Activated CD4-positive, CD25-positive, alpha-beta regulatory T cell treated with anti-CD3 and anti-CD28 coated beads, Interleukin-2, amount 50 U/mL, for 24 hours (primary cell): ENCODE data around the gene SPIC.
"Not testable (repeated sequence)": the region's sequence is repeated elsewhere in the genome, so short reads cannot be mapped to it uniquely, and the experiment has no call there.

ENCODE experiments used
- ATAC-seq, 2 donors: fragments of 150-1000 bp; cut with Tn5 transposase; one replicate each; pipeline ENCODE4 v1.10.0; 2021; ENCODE audit warnings: mild to moderate bottlenecking in 1 of 2, moderate library complexity in 1 of 2

SPIC gene

DNA sequence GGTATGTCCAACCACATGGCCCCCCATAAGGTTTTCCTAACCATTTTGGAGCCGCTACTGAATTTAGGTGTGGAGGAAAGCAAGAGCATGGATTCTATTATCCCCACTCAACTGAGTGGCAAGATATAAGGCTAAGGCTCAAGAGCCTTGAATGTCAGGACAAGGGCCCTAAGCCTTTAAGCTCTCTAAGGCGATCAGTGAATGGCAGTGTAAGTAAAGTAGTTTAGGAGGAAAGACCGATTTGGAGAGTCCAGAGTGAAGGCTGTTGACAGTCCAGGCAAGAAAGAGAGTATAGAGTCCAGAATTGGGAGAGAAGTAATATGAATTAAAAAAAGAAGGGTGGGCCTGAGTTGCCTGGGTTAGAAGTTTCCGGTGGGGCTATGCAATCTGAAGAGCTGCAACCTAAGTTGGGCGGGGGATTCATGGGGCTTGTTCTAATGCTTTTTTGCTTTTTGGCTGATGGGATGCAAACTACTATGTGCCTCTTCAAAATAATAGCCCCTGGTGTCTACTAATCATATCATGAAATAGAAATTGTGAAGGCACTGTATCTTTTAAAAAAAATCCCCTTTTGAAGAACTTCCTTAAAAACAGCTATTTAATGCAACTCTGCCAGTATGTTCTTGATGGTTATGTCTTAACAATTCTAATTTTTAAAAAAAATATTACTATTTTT lies at the start of gene SPIC:
Gene SPIC (plus strand): TSS at position 626 of the 676 bp plus-strand sequence. CDS start 1,569 bp downstream, outside the sequence.
- no peak for ATAC-seq

GRCh38 chr12:101430456-101430855 lies 44.7 kb upstream of the SPIC start:
- no peak for ATAC-seq

GRCh38 chr12:101436136-101436535 lies 39.0 kb upstream of the SPIC start:
- no peak for ATAC-seq

GRCh38 chr12:101439236-101439635 lies 35.9 kb upstream of the SPIC start:
- ATAC-seq: no peak

- no peak for ATAC-seq
Measured at GRCh38 chr12:101441461-101442224, 33.5 kb upstream of the SPIC start.

DNA sequence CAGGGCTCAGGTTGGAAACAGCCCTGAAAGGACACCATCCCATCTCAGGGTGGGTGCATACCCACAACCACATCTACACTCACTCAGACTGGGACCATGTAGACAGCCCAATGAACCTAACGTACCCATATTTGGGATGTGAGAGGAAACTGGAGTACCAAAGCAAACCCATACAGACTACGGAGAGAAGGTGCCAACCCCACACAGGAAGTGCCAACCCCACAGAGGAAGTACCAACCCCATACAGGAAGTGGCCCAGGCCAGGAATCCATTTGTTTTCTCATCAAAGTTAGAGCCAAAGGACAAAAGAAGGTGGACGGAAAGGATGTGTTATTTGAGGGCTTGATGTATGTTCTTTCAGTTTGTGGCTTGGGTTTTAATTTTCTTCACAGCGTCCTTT lies 19.5 kb upstream of the SPIC start:
- ATAC-seq: no peak

DNA sequence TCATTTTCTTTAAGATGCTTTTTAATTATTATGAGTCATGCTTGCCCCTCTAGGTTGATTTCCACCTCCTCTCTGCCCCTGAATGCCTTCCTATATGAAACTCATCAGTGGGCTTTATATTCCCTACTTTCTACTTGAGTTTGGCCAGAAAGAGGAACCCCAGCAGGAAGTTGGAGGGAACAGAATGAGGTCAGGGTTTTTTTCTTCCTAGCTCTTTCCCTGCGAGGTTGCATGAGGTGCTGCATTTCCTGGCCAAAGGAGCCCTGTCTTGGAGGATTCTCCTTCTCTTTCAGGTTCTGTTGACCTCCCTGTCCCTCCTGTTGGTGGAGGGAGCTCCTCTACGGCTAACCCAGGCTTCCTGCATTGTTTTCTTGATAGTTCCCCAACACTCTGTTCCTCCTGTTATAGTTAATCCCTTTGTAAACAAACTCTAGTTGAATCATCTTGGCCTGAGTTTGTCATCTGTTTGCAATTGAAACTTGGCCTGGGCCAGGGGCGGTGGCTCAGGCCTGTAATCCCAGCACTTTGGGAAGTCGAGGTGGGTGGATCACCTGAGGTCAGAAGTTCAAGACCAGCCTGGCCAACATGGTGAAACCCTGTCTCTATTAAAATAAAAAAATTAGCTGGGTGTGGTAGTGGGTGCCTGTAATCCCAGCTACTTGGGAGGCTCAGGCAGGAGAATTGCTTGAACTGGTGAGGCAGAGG lies 15.3 kb upstream of the SPIC start:
- ATAC-seq: no peak

DNA sequence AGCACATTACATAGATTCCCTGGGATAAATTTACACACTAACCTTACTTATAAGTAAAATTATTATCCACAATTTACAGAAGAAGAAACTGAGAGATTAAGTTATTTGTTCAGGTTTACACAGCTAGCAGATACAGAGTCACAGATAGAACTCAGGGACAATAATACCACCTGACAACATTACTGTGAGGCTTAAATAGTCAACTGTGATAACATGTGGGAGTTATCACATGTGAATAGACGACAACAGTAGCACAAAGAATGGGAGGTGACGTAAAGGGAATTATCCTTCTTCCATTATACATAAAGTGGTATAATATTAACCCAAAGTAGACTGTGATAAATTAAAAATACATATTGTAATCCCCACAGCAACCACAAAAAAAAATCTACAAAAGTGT lies 6.2 kb upstream of the SPIC start:
- ATAC-seq: no peak

DNA sequence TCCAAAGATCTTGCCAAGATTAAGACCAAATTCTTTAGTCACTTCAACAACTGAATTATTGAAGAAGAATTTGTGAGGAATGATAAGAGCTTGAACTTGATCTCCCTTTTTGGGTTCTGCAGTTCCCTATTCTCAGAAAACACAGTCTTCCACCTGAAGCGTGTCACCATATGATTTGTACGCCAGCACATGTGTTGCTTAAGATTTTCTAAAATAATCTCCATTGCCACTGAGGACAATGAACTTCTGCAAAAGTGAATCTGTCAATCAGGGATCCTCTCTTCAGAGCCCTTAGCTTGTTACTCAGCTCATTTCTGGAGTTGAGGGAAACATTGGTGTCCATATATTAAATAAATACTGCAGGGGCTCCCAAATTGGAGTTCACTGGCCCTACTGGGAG lies 4.2 kb upstream of the SPIC start:
- ATAC-seq: no peak

- ATAC-seq: not testable (repeated sequence)
Measured at GRCh38 chr12:101471878-101472277, 3.3 kb upstream of the SPIC start.

GRCh38 chr12:101474248-101474647 lies 888 bp upstream of the SPIC start:
- ATAC-seq: no peak

DNA sequence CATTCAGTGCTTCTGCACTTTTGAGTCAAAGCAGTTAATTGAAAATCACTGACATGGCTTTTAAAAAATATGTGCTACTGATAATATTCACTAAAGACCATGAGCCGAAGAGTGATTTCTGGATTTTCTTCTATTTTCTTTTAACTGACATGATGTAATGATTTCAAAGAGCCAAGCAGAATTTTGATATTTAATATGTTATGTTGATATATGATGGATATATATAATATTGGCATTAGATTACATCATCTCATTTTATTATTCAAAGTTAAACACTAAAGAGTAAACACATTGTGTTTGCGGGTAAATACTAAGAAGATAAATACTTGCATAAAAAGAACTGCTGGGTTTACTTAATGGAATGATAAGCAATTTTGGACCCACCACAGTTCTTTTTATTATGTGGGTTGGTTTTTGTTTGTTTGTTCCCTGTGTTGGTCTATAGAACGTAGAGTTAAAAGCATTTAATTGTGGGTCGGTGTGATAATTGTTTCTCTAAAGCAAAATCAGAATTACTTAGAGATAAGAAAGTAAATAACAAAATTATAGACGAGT lies 692 bp downstream of the SPIC start:
- ATAC-seq: no peak

DNA sequence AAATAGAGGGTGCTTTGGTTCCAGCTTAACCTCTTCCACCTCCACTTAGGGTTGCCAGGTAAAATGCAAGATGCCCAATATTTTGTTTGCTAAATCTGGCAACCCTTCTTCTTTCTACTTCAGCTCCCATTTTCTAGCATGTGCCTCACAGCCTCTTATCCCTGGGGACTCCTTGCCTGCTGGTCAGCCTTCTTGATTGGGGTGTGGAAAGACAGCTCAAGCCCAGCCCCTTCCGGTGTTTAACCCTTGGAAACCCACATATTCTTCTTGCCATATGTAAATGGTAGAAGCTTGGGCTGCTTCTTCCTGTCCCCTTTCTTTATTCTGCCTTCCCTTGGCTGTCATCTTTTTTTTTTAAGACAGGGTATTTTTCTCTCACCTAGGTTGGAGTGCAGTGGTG lies 5.7 kb downstream of the SPIC start:
- ATAC-seq: no peak

- ATAC-seq: no peak
Measured at GRCh38 chr12:101485021-101485420, 9.9 kb downstream of the SPIC start.

DNA sequence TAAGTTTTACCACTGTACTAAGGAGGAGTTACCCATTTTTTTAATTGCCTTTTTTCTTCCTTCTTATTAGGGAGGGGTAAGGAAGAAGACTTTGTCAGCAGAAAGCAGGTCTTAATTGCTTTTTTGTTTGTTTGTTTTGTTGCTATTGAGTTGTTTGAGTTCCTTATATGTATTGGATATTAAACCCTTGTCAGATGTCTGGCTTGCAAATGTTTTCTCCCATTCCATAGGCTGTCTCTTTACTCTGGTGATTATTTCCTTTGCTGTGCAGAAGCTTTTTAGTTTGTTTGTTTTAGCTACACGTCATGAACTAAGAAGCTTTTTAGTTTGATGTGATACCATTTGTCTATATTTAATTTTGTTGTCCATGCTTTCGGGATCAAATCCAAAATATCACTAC lies 13.3 kb downstream of the SPIC start:
- ATAC-seq: no peak

DNA sequence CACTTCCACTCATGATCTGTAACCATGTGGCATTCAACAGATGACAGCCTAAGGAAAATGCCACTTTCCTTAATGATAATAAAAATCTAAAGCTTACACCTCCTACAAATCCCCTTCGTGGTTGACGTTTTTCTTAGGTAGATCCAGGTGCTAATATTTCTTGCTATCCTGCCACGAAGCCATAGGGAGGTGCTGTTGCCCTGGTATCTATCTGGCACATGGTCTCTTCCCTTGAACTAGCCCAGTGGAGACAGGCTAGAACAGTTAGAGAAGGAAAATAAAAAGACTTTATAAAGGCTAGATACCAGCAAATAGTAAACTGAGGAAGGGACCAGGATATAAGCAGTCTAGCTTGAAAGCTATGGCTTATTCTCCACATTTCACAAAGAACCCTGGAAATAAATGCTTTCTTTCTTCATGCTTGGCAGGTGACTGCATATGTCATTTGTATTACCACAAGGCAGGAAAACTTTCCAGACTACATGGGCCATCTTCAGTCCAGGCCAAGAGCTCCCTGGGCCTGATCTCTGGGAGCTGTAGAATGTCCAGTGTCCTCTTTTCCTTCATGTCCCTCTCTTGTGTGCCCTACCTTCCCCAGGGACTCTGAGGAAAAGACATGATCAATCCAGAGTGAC lies 15.3 kb downstream of the SPIC start:
- no peak for ATAC-seq

GRCh38 chr12:101491329-101491728 lies 16.2 kb downstream of the SPIC start:
- no peak for ATAC-seq

- ATAC-seq: no peak
Measured at GRCh38 chr12:101493556-101493955, 18.4 kb downstream of the SPIC start.

GRCh38 chr12:101498252-101498651 lies 23.1 kb downstream of the SPIC start:
- ATAC-seq: no peak

DNA sequence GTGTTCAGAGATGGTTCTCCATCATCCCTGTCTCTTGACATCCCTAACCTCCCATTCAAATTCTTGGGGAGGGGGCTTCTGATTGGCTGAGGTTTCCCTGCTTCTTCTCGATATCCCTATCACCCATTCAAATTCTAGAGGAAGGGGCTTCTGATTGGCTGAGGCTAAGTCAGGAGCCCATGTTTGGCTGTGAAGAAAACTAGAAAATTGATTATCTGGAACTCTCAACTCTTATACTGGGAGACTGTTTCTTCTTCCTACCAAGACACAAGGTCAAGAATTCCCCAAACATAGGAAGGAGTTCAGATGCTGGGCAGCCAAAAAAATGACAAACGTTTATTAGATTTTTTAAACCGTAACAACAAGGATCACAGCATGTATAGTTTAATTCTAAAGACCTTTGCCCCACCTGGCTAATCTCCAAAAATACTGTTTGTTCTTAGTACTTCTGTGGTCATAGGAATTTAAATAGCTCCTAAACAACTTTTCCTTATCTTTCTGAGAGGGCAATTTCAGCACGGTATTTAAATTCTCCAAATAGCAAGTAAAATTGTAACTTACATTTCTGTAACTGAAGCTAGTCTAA lies 26.4 kb downstream of the SPIC start:
- ATAC-seq: no peak

DNA sequence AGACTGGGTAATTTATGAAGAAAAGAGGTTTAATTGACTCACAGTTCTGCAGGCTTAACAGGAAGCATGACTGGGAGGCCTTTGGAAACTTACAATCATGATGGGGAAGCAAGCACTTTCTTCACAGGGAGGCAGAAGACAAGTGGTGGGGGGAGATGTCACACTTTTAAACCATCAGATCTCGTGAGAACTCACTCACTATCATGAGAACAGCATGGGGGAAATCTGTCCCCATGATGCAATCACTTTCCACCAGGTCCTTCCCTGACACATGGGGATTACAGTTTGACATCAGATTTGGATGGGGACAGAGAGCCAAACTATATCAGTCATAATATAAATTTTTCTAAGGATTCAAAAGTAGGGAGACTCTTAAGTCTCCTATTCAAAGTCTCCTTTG lies 46.0 kb downstream of the SPIC start:
- ATAC-seq: no peak

GRCh38 chr12:101527682-101528081 lies 52.5 kb downstream of the SPIC start:
- ATAC-seq: no peak
